GM19240 (cell line): ENCODE measurements around the gene TBC1D5.

Source experiments
- DNase-seq: peaks from one replicate; pipeline ENCODE4 v3.0.0; 2011; ENCODE audit warnings: low spot score; ENCODE audit not compliant: insufficient read length

Gene TBC1D5

GRCh38 chr3:17481116-17481515, 261.3 kb downstream of the TBC1D5 start:
- DNase-seq, result no peak

DNA sequence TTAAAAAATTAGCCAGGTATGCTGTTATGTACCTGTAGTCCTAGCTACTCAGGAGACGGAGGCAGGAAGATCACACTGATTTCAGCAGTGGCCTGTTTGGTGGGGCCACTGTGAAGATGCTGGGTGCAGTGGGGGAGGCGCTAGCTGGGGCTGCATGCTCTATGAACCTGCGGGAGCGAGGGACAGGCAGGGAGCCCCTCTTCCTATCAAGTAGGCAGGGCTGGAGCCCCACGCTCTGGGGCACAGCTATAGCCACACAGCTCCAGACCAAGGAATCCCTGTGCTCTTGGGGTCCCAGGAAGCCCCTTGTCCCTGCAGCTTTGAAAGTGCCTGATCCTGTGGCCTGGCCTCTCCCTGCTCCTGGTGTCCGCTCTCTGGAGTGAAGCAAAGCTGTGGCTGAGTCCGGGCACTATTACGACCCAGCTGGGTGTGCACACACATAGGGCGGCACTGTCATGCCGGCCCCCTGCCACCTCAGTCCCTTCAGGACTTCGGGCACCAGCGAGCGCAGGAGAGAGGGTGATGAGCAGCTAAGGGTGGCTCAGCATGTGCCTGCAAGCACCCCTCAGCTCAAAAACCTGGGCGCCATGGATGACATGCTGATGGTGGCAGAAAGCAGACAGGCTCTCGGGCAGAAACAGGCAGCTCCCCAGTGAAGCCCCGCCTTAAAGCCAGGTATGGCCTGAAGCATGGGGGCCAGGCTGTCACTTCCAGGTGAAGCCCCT, 262.6 kb downstream of the TBC1D5 start:
- DNase-seq, result no peak

DNA sequence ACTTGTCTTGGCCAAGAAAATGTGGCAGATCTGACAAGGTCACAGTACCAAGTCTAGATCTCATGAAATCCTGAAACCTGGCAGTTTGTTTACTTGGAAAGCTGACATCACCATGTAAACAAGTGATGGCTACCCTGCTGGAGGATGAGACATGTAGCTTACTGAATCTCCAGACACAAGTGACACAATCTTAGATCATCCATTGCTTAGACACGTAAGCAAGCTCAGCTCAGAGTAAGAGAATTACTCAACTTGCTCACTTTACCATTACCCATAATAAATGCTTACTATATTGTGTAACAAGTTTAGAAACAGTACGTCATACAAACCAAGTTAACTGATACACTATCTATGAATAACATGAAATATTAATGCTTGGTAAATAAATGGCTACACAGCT, 263.8 kb downstream of the TBC1D5 start:
- no peak for DNase-seq

GRCh38 chr3:17473761-17474160, 268.7 kb downstream of the TBC1D5 start:
- no peak for DNase-seq

DNA sequence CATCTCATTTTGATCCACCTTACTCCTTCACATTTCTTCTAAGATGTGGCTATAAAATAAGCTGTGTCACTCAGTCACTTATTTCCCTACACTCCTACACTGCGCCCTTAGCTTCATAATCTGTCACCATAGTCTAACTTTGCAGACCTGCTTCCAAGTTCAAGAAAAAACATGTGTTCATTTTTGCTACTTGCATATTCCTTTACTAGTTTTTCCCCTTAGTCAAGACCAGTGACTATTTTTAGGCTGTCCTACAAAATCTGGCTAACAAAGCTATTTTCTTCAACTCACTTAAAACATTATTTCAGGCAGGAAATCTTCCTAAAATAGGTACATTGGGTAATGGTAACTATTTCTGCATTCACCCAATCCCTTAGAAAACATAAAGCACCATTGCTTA, 272.5 kb downstream of the TBC1D5 start:
- DNase-seq, result no peak

- DNase-seq, result no peak
Observed at GRCh38 chr3:17469520-17469919, 272.9 kb downstream of the TBC1D5 start.

DNA sequence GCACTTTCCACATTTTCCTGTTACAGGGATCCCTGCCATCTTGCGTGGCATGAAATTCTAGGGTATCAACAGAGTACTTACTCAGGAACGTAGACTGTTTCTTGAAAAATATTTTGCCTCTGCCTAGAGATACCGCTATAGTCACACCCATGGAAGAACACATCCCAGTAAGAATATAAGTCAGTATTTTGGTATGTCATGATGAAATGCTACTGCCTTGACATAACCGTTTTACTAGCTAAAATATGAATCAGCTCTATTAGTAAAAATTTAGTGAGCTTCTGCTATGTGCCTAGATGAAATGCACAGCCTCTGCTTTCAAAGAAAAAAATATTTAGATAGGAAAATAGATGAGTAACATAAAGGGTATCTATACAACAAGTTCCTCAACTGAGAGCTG, 276.4 kb downstream of the TBC1D5 start:
- DNase-seq, result no peak

- DNase-seq, result no peak
Observed at GRCh38 chr3:17459470-17459993, 282.9 kb downstream of the TBC1D5 start.

DNA sequence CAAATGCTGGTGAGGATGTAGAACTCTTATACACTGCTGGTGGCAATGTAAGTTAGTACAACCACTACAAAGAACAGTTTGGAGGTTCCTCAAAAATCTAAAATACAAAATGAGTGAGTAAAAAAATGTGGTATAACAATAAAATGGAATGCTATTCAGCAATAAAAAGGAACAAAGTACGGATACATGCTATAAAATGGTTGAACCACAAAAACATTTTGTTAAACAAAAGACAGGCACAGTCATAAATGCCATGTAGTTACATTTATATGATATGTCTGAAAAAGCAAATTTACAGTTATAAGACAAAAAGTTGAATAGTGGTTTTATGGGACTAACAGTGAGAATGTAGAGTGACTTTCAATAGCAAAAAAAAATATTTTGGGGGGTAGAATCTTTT, 285.8 kb downstream of the TBC1D5 start:
- DNase-seq, result no peak

GRCh38 chr3:17456046-17456445, 286.4 kb downstream of the TBC1D5 start:
- DNase-seq, result no peak

- DNase-seq, result no peak
Observed at GRCh38 chr3:17444865-17445264, 297.6 kb downstream of the TBC1D5 start.

DNA sequence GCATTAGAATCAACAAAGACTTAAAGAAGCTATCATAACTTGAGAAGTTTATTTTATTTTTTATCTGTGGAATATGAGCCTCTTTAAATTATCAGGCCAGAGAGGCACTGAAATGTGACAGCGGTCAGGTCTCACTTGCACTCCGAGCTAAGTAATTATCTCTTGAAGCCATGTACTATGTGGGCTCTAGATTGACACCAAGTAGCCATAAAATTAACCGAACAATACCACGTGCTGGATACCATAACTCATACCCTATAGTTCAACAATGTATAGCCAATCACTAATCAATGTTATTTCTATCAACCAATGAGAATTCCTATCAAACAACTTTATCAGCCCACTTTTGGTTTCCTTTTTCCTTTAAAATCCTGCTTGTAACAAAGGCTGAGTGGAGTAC, 299.3 kb downstream of the TBC1D5 start:
- no peak for DNase-seq

DNA sequence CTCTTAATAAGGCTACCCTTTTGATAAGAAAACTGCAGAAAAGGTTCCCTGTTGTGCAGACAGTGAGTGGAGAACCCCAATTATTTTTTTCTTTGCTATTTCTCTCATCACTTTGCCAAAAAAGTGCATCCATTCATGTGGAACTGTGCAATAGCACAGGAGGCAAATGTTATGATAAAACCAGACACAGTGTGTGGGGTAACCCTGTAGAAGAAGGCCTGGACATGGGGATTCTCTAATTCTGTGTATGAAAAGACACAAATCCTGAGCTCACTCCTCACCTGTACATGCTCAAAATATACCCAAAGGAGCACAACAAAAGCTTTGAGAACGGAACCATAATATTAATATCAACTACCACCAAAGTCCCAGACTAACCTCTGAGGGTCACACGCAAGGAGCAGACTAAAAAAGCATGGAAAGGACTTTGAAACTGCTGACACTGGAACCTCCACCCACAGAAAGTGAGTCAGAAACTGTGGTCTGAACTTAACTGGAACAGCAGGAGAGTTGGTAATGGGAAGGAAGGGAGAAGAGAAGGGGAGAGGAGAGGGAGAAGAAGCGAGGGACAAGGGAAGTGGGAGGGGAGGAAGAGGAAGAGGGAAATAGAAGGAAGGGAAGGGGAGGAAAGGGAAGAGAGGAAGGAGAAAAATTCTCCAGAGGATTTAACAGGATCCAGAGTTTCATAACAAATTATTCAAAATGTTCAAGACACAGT, 299.9 kb downstream of the TBC1D5 start:
- no peak for DNase-seq

DNA sequence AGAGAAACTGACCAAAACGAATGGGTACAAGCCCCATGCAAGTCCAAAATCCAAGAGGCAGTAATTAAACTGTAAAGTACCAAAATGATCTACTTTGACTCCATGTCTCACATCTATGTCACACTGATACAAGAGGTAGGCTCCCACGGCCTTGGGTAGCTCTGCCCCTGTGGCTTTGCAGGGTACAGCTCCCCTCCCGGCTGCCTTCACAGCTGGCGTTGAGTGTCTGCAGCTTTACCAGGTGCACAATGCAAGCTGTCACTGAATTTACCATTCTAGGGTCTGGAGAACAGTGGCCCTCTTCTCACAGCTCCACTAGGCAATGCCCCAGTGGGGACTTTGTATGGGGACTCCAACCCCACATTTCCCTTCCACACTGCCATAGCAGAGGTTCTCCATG, 308.6 kb downstream of the TBC1D5 start:
- DNase-seq, result no peak

DNA sequence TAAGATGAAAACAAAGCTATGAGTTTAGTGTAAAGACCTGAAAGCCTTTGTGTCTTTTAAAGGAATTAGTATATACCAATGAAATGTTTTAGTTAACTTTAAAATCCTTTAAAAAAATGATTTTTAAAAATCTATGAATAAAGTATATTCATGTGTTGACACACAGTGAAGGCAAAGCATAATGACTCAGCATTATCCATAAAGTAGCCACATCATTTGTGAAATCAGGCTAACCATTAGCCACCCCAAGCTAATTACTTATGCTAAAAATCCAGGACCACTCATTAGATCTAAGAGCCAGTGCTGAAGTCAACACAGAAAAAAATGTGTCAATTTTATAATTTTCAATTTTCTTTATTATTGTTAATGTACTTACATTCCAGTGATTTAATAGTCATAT, 310.2 kb downstream of the TBC1D5 start:
- no peak for DNase-seq

- DNase-seq, result no peak
Observed at GRCh38 chr3:17431484-17432045, 310.9 kb downstream of the TBC1D5 start.

DNA sequence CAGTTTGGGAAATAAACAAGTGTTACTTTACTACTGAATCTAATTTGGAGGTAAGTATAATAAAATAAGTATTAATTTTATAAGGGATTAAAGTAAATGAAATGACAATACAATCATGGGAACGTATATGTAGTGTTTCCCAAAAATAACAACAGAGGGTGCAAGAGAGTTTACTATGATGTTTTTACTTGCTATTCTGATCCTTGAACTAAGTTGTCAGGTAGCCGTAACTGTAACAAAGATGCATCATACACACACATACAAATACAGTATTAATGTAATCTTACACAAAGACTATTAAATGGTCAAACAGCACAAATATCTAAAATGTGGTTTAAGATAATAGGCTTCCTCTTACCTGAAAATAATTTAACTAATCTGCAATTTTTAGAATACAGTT, 311.4 kb downstream of the TBC1D5 start:
- no peak for DNase-seq

DNA sequence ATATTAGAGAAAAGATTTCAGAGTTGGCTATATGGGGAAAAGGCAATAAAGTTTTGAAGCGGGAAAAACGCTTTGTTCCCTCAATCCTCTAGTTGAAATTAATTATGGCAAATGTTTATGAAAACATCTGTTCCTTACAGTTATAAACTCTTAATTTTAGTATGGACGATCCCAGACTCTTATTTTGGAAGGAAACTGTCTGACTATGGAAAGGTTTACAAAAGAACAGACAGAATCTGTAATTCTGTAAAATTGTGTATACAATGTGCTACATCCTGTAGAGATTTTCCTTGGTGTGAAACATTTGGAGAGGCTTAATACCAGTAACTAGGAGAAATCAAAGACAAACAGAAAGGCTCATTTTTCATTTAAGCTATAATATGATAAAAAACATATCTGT, 311.8 kb downstream of the TBC1D5 start:
- no peak for DNase-seq

DNA sequence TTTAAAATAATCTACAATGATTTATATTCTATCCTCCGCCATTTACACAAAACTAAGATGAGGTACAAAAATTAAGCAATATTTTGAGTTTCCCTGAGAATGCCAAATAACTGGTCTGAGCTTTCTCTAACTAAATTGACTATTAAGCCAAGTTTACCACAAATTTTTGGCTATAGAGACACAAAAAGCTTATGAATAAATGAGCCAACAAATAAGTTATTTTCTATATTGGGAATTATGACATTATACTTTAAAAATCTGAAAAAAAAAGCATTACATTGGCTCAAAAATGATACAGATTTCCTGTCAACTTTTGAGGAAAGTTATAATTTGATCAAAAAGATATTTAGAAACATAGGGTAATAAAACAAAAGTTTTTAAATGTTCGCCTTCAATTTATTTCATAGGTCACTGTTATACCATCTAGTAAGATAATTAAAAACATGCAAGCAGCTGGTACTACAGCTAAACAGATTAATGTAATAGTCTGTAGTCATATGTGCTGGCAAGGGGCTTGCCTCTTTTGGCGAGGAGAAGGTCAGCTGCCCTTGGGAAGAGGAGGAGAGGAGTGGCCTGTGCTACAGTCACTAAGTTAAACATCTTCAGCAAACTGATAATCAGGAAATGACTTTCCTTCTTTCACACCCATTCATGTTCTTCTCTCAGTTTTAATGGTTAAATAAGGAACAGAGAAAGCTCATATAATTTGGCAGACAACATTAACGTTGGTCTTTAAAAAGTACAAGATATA, 318.5 kb downstream of the TBC1D5 start:
- no peak for DNase-seq

DNA sequence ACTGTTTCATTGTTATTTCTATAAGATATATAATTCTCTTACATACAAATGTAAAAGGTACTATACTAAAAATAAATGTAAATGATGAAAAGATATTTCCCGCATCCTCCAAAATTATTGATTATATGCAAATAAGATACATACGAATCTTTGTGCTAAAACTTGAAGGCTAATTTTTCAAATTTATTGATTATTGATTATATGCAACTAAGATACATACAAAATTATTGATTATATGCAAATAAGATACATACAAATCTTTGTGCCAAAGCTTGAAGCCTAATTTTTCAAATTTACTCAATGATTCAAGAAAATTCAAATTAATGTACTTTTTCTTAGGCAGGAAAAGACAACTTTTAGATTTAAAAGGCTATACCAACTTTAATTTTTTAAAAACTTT, 319.8 kb downstream of the TBC1D5 start:
- no peak for DNase-seq

DNA sequence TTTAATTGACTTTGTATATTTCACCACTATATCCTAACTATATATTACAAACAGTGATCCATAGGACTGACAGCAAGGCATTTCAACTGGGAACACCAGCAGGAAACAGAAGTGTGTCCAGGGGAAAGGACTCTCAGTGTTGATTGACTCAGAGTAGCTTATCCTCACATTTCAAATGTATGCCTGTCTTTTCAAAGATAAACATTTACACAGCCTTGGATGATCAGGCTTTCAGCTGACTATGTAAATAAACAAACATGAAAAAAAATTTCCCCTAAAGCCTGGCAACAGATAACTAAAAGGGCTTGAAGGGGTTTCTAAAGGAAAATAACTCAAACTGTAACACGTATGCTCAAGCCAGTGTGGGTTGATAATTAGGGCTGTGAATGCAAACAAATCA, 321.8 kb downstream of the TBC1D5 start:
- DNase-seq, result no peak
